H1 (cell line): ENCODE measurements around the gene SKAP2. TPM values are rescaled to one million over a fixed set of nuclear protein-coding genes. Genes with fewer than 3 reads are reported as not detected.

Source experiments
- CTCF ChIA-PET: fragments of 300-600 bp; sonication (Branson Sonifier 250); formaldehyde crosslinking; loops from one replicate; lab custom pipeline; 2021; ENCODE audit not compliant: partially characterized antibody; lab: Charles Lee
- POLR2A ChIA-PET: fragments of 300-600 bp; sonication (Branson Sonifier 250); formaldehyde crosslinking; loops from one replicate; lab custom pipeline; 2021; ENCODE audit warnings: inconsistent platforms; ENCODE audit not compliant: partially characterized antibody; lab: Charles Lee
- DNase-seq, 2 experiments: peaks; one replicate each; pipeline versions ENCODE4 v3.0.0 to v3.0.0-alpha.2; 2010 to 2022; ENCODE audit warnings: low spot score in 2 of 2, low read depth in 1 of 2, mixed read lengths in 1 of 2
- FAIRE-seq: peaks from 2 replicates; lab custom pipeline; 2011; peaks lifted over from hg19 to GRCh38; lab: Jason Lieb, UNC
- H2AFZ ChIP-seq: 2 replicates; pipeline ENCODE4 v1.8.1; 2012; ENCODE audit warnings: low read length, inconsistent platforms
- H2AK5ac ChIP-seq: 2 replicates; pipeline ENCODE4 v1.6.1; 2013; ENCODE audit warnings: low read depth, low read length
- H2BK120ac ChIP-seq: replicated peaks from 2 replicates; pipeline ENCODE3; 2013; ENCODE audit warnings: low read depth, low read length, inconsistent platforms
- H2BK12ac ChIP-seq: 2 replicates; pipeline ENCODE4 v1.6.1; 2013; ENCODE audit warnings: low read depth, low read length
- H2BK15ac ChIP-seq: 2 replicates; pipeline ENCODE4 v1.6.1; 2013; ENCODE audit warnings: low read length
- H2BK20ac ChIP-seq: 2 replicates; pipeline ENCODE4 v1.6.1; 2013; ENCODE audit warnings: low read length
- H2BK5ac ChIP-seq: 2 replicates; pipeline ENCODE4 v1.6.1; 2013; ENCODE audit warnings: low read depth, low read length
- H3K14ac ChIP-seq: 2 replicates; pipeline ENCODE4 v1.6.1; 2013; ENCODE audit warnings: inconsistent platforms; ENCODE audit not compliant: insufficient read length
- H3K18ac ChIP-seq: 2 replicates; pipeline ENCODE4 v1.6.1; 2013; ENCODE audit warnings: low read length; ENCODE audit errors: extremely low read depth
- H3K23ac ChIP-seq: 2 replicates; pipeline ENCODE4 v1.6.1; 2013; ENCODE audit warnings: inconsistent platforms; ENCODE audit not compliant: insufficient read length
- H3K23me2 ChIP-seq: 2 replicates; pipeline ENCODE4 v1.6.1; 2013; ENCODE audit warnings: low read depth, low read length
- H3K27ac ChIP-seq: 2 replicates; pipeline ENCODE4 v1.6.1; 2011; ENCODE audit warnings: low read depth, low read length, inconsistent platforms
- H3K27me3 ChIP-seq, 4 experiments: replicated peaks in 1 of 4; 1 replicate in 1 of 4; 2 replicates in 3 of 4; pipeline versions ENCODE4 v1.6.1 to v1.8.1; 2011 to 2013; ENCODE audit warnings: low read length in 3 of 4, mild to moderate bottlenecking in 3 of 4, inconsistent platforms in 2 of 4, mixed read lengths in 2 of 4, moderate library complexity in 1 of 4; ENCODE audit not compliant: control insufficient read depth in 3 of 4, insufficient read depth in 3 of 4; ENCODE audit errors: extremely low read depth in 1 of 4
- H3K36me3 ChIP-seq, 4 experiments: 2 replicates each; pipeline versions ENCODE4 v1.6.1 to v1.8.1; 2011 to 2013; ENCODE audit warnings: mild to moderate bottlenecking in 4 of 4, low read length in 3 of 4, moderate library complexity in 2 of 4, control low read depth in 1 of 4, inconsistent platforms in 1 of 4; ENCODE audit not compliant: insufficient read depth in 4 of 4, control insufficient read depth in 2 of 4
- H3K4ac ChIP-seq: replicated peaks from 2 replicates; pipeline ENCODE3; 2013; ENCODE audit warnings: low read length, low read depth, mixed read lengths, inconsistent platforms; ENCODE audit not compliant: insufficient read length
- H3K4me1 ChIP-seq, 4 experiments: replicated peaks in 1 of 4; 1 replicate in 1 of 4; 2 replicates in 3 of 4; pipeline versions ENCODE4 v1.6.1 to v1.8.1; 2011 to 2013; ENCODE audit warnings: low read length in 3 of 4, inconsistent platforms in 2 of 4, mixed read lengths in 1 of 4; ENCODE audit not compliant: insufficient read depth in 4 of 4, control insufficient read depth in 3 of 4
- H3K4me2 ChIP-seq, 2 experiments: 2 replicates each; pipeline versions ENCODE4 v1.6.1 to v1.8.1; 2011 to 2013; ENCODE audit warnings: low read depth in 2 of 2, low read length in 2 of 2, control low read depth in 1 of 2, inconsistent platforms in 1 of 2, mild to moderate bottlenecking in 1 of 2; ENCODE audit not compliant: insufficient read depth in 1 of 2
- H3K4me3 ChIP-seq, 4 experiments: fragments of 200-600, 300-600 bp in 1 of 4; sonication (generic), shearing (Covaris generic), sonication (Bioruptor Twin) in 1 of 4; 2 replicates each; pipeline versions ENCODE4 v1.5.1 to v1.8.1; 2011 to 2016; ENCODE audit warnings: low read length in 4 of 4, low read depth in 3 of 4, control low read depth in 2 of 4, inconsistent platforms in 2 of 4, mild to moderate bottlenecking in 2 of 4, mixed read lengths in 1 of 4, moderate library complexity in 1 of 4; ENCODE audit not compliant: insufficient read depth in 2 of 4; ENCODE audit errors: extremely low read depth in 1 of 4
- H3K56ac ChIP-seq: replicated peaks from 2 replicates; pipeline ENCODE3; 2013; ENCODE audit warnings: low read depth, mild to moderate bottlenecking, mixed read lengths, low read length, inconsistent platforms; ENCODE audit not compliant: insufficient read length
- H3K79me1 ChIP-seq: 2 replicates; pipeline ENCODE4 v1.6.1; 2013; ENCODE audit warnings: low read depth, low read length, control low read depth
- H3K79me2 ChIP-seq, 2 experiments: 2 replicates each; pipeline versions ENCODE4 v1.6.1 to v1.8.1; 2012 to 2013; ENCODE audit warnings: low read length in 2 of 2, mild to moderate bottlenecking in 2 of 2, inconsistent platforms in 1 of 2; ENCODE audit not compliant: insufficient read depth in 2 of 2, control insufficient read depth in 1 of 2
- H3K9ac ChIP-seq, 4 experiments: replicated peaks in 1 of 4; 1 replicate in 1 of 4; 2 replicates in 3 of 4; pipeline versions ENCODE4 v1.6.1 to v1.8.1; 2011 to 2013; ENCODE audit warnings: low read depth in 3 of 4, low read length in 3 of 4, control low read depth in 2 of 4, mild to moderate bottlenecking in 2 of 4, moderate library complexity in 2 of 4, inconsistent platforms in 1 of 4; ENCODE audit errors: extremely low read depth in 1 of 4
- H3K9me3 ChIP-seq, 2 experiments: 2 replicates each; pipeline versions ENCODE4 v1.6.1 to v1.8.1; 2012 to 2013; ENCODE audit warnings: mild to moderate bottlenecking in 2 of 2, moderate library complexity in 2 of 2, control low read depth in 1 of 2, inconsistent platforms in 1 of 2, low read depth in 1 of 2, low read length in 1 of 2, mixed read lengths in 1 of 2; ENCODE audit not compliant: insufficient read depth in 2 of 2
- H4K20me1 ChIP-seq, 2 experiments: replicated peaks in 1 of 2; 2 replicates each; pipeline versions ENCODE3 to v1.8.1; 2011 to 2013; ENCODE audit warnings: inconsistent platforms in 2 of 2, low read length in 2 of 2, mild to moderate bottlenecking in 1 of 2; ENCODE audit not compliant: insufficient read depth in 2 of 2, control insufficient read depth in 1 of 2
- H4K5ac ChIP-seq: 2 replicates; pipeline ENCODE4 v1.6.1; 2013; ENCODE audit warnings: low read length, low read depth, mixed read lengths, inconsistent platforms; ENCODE audit not compliant: insufficient read length
- H4K8ac ChIP-seq: 2 replicates; pipeline ENCODE4 v1.8.0; 2013; ENCODE audit warnings: mild to moderate bottlenecking, moderate library complexity, low read length, inconsistent platforms; ENCODE audit not compliant: insufficient read depth; ENCODE audit errors: extremely low read depth
- H4K91ac ChIP-seq: replicated peaks from 2 replicates; pipeline ENCODE3; 2013; ENCODE audit warnings: low read length, mixed read lengths, inconsistent platforms; ENCODE audit not compliant: insufficient read length
- CREB1 ChIP-seq: IDR thresholded peaks from 2 replicates; pipeline ENCODE4 v1.6.1; 2012; ENCODE audit warnings: inconsistent platforms
- CTBP2 ChIP-seq: IDR thresholded peaks from 2 replicates; pipeline ENCODE4 v1.7.0; 2011; ENCODE audit warnings: borderline replicate concordance, mild to moderate bottlenecking, moderate library complexity, mixed read lengths, low read length; ENCODE audit not compliant: insufficient read depth, insufficient read length
- GTF2F1 ChIP-seq: IDR thresholded peaks from 2 replicates; pipeline ENCODE4 v1.6.1; 2012; ENCODE audit warnings: low read depth, low read length, improper control_type of control experiment, borderline replicate concordance
- KDM4A ChIP-seq: IDR thresholded peaks from one replicate; pipeline ENCODE4 v1.7.1; 2012; ENCODE audit warnings: low read depth, mild to moderate bottlenecking, moderate library complexity, low read length, inconsistent platforms; ENCODE audit not compliant: severe bottlenecking
- WGBS, 2 experiments: shearing (Covaris generic) in 1 of 2; methylation state at CpG; one replicate each; pipeline versions ENCODE4 v1.1.6 to v1.1.7; 2013 to 2015; ENCODE audit warnings: low lambda C conversion rate in 2 of 2, mixed read lengths in 2 of 2, inconsistent platforms in 1 of 2, low coverage in 1 of 2, missing lambda C conversion rate in 1 of 2; ENCODE audit not compliant: insufficient replicate concordance in 2 of 2, insufficient coverage in 1 of 2, insufficient read length in 1 of 2; ENCODE audit errors: extremely low coverage in 1 of 2, missing lambda C conversion rate in 1 of 2; 5-methylcytosine and 5-hydroxymethylcytosine counted together
- long read RNA-seq, 2 experiments: library from RNA in 1 of 2; library from capped mRNA in 1 of 2; stranded (forward); transcript quantifications; one replicate each; pipeline ENCODE4 v2.0.0, GENCODE V29; 2021; ENCODE audit warnings: inconsistent platforms in 1 of 2
- polyA minus RNA-seq, 3 experiments: library from RNA; depleted of rRNA, polyadenylated mRNA; stranded (reverse); fragments of >200 nt; gene quantifications; 1 replicate in 2 of 3; 2 replicates in 1 of 3; pipeline ENCODE4 v1.2.3, GENCODE V29; 2011
- polyA plus RNA-seq, 7 experiments: library from polyadenylated mRNA; depleted of rRNA in 3 of 7; stranded (reverse) in 5 of 7; unstranded in 2 of 7; fragments of >200 nt in 5 of 7; fragments of 200-250 nt in 2 of 7; gene quantifications; 1 replicate in 5 of 7; 2 replicates in 1 of 7; 4 replicates in 1 of 7; pipeline versions ENCODE4 v1.2.1 to v1.2.3, GENCODE V29; 2011 to 2013; ENCODE audit warnings: missing spikeins in 2 of 7, mixed read lengths in 2 of 7
- total RNA-seq: library from RNA; stranded (reverse); fragmentation: NEBNext Ultra II Directional; extraction: Animal tissue kit (Norgen Biotek cat#: 25700); gene quantifications from 2 replicates; pipeline ENCODE4 v1.2.1, GENCODE V29; 2021
- TF ChIP-seq, protein P1 (sequence below): IDR thresholded peaks from 2 replicates; pipeline ENCODE4 v1.6.1; 2012; ENCODE audit warnings: low read length, inconsistent platforms

SKAP2 gene, protein sequence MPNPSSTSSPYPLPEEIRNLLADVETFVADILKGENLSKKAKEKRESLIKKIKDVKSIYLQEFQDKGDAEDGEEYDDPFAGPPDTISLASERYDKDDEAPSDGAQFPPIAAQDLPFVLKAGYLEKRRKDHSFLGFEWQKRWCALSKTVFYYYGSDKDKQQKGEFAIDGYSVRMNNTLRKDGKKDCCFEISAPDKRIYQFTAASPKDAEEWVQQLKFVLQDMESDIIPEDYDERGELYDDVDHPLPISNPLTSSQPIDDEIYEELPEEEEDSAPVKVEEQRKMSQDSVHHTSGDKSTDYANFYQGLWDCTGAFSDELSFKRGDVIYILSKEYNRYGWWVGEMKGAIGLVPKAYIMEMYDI
- total RNA-seq, result 5.1 and 5.3 TPM in 2 replicates
- 0.25 and 0.53 TPM in 2 replicates for polyA plus RNA-seq (2011; rRNA removed)
- polyA plus RNA-seq (2011; cell fraction: cytosol; rRNA removed), result 0.88 TPM
- 1.2 TPM for polyA plus RNA-seq (2011; cell fraction: nucleus; rRNA removed)
- polyA plus RNA-seq (2012, experiment 1 of 2), result 1.2 to 2.4 TPM (median 1.6 TPM) in 4 replicates
- polyA plus RNA-seq (2012, experiment 2 of 2), result 0.41 TPM
- 5.3 TPM for polyA plus RNA-seq (2013, experiment 1 of 2)
- polyA plus RNA-seq (2013, experiment 2 of 2), result 4.4 TPM
- polyA minus RNA-seq (2011; rRNA and poly(A)+ RNA removed), result 1.2 and 2.2 TPM in 2 replicates
- polyA minus RNA-seq (2011; cell fraction: cytosol; rRNA and poly(A)+ RNA removed), result 5.7 TPM
- 2.0 TPM for polyA minus RNA-seq (2011; cell fraction: nucleus; rRNA and poly(A)+ RNA removed)
- long read RNA-seq, experiment 1, partial matches to known transcripts, result 0 of 4 reads
- long read RNA-seq, experiment 1, other reads (novel, unspliced or antisense), result 4 of 4 reads
- long read RNA-seq, experiment 2, partial matches to known transcripts, result 0 of 4 reads
- long read RNA-seq, experiment 2, other reads (novel, unspliced or antisense), result 1 of 4 reads

DNA sequence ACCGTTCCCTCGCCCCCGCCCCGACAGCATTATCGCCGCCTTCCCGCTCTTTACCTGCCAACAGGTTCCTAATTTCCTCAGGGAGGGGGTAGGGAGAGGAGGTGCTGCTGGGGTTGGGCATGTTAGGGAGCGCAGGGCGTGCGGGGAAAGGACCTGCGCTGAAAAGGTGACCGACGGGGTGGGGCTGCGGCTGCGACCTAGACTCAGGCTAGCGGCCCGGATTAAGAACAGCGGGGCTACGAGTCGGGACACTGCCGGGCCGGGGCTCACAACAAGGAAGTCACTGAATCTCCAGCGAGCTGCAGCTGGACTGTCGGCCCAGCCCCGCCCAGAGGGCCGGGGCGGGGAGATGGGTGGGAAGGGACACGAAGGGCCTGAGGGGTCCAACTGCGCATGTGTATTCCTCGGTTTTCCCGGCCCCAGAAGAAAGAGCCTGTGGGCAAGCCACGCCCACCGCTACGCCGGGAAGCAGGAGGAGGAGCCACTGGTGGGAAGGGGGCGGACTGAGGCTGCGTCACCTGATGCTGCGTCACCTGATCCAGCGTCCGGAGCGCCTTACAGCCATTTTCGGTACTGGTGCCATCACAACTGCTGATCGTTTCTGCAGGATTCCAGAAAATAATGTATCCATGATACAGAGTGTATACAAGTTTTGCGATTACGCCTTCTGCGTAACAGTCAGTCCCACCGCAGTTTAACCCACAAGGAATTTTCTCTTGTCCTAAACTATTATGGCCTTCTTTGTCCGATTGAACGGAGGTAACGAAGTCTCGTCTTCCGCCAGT is at the start of gene SKAP2:
TSS of gene SKAP2 (minus strand) at position 282 of the 785 bp plus-strand sequence. CDS start at position 121, 161 bp downstream.
- no peak within 1 kb of the TSS for H3K23ac ChIP-seq
- H2AFZ ChIP-seq, result peak within 1 kb of the TSS; percentile 100
- no peak within 1 kb of the TSS for H3K4ac ChIP-seq
- no peak within 1 kb of the TSS for H3K14ac ChIP-seq
- peaks cover 9% of the 10 kb centered on the region for H3K23me2 ChIP-seq
- peak within 1 kb of the TSS in 3 of 4 experiments; percentile 76 to 98 (median 81); a peak in 6 of 7 replicates for H3K9ac ChIP-seq
- peak within 1 kb of the TSS; percentile 63 to 73 (median 68) for H3K4me3 ChIP-seq
- peak within 1 kb of the TSS; percentile 97; the same call in 1 of the 2 replicates for H3K18ac ChIP-seq
- no peaks in the 10 kb centered on the region for H3K79me1 ChIP-seq
- peaks cover 0 to 10% (median 1%) of the 10 kb centered on the region in 4 experiments; a peak in 4 of 7 replicates for H3K27me3 ChIP-seq
- FAIRE-seq, result peak; percentile 69
- peak within 1 kb of the TSS; percentile 77 for H3K56ac ChIP-seq
- H4K5ac ChIP-seq, result peak within 1 kb of the TSS; percentile 88
- H2BK12ac ChIP-seq, result peak within 1 kb of the TSS; percentile 69; the same call in 1 of the 2 replicates
- 0 out of 2 replicates have a peak within 1 kb of the TSS, but pooled peaks have one; percentile 16 for H2BK20ac ChIP-seq
- ChIA-PET POLR2A (no interaction called here), CTCF (no interaction called here)
- H2AK5ac ChIP-seq, result no peak within 1 kb of the TSS
- H3K27ac ChIP-seq, result peak within 1 kb of the TSS; percentile 90
- H2BK5ac ChIP-seq, result peak within 1 kb of the TSS; percentile 96; the same call in 1 of the 2 replicates
- no peaks in the 10 kb centered on the region for H3K9me3 ChIP-seq
- H4K8ac ChIP-seq, result peak within 1 kb of the TSS; percentile 20; the same call in 1 of the 2 replicates
- H3K36me3 ChIP-seq, result no peaks in the 10 kb centered on the region
- no peaks in the 10 kb centered on the region for H3K79me2 ChIP-seq
- 2% methylated on average over 41 of the region's 52 CpGs; no CpG with 5 or more reads in 1 of the 2 experiments for WGBS, 2 experiments
- H2BK120ac ChIP-seq, result peak within 1 kb of the TSS; percentile 92
- peak within 1 kb of the TSS; percentile 99 for H3K4me2 ChIP-seq
- H4K91ac ChIP-seq, result peak within 1 kb of the TSS; percentile 83
- peak; percentile 95 to 97 for DNase-seq
- no peak within 1 kb of the TSS for H2BK15ac ChIP-seq
- H4K20me1 ChIP-seq, result no peaks in the 10 kb centered on the region
- peaks cover 0 to 4% (median 1%) of the 10 kb centered on the region in 4 experiments; a peak in 5 of 7 replicates for H3K4me1 ChIP-seq
- TF ChIP-seq KDM4A, result peak; percentile 76
- no peak for TF ChIP-seq CTBP2
- peak; percentile 92 for TF ChIP-seq CREB1
- TF ChIP-seq, protein P1, sequence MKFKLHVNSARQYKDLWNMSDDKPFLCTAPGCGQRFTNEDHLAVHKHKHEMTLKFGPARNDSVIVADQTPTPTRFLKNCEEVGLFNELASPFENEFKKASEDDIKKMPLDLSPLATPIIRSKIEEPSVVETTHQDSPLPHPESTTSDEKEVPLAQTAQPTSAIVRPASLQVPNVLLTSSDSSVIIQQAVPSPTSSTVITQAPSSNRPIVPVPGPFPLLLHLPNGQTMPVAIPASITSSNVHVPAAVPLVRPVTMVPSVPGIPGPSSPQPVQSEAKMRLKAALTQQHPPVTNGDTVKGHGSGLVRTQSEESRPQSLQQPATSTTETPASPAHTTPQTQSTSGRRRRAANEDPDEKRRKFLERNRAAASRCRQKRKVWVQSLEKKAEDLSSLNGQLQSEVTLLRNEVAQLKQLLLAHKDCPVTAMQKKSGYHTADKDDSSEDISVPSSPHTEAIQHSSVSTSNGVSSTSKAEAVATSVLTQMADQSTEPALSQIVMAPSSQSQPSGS, result peak; percentile 57; the same call in 1 of the 2 replicates
- no peak for TF ChIP-seq GTF2F1
